Hepatocyte (in vitro differentiated cells): ENCODE results near the gene CD8A. TPM values are rescaled to one million over a fixed set of nuclear protein-coding genes. Genes with fewer than 3 reads are reported as not detected.

Source experiments
- DNase-seq: peaks from one replicate; pipeline ENCODE4 v3.0.0-alpha.2; 2016; ENCODE audit warnings: low spot score
- H2AFZ ChIP-seq: fragments of 200-600 bp; sonication (generic); 2 replicates; pipeline ENCODE4 v1.6.0; 2016; ENCODE audit warnings: antibody characterized with exemption, mild to moderate bottlenecking
- H3K27ac ChIP-seq: fragments of 200-600 bp; sonication (generic); 2 replicates; pipeline ENCODE4 v1.5.1; 2016; ENCODE audit warnings: mild to moderate bottlenecking
- H3K27me3 ChIP-seq: fragments of 200-600 bp; sonication (generic); 2 replicates; pipeline ENCODE4 v1.6.1; 2016
- H3K36me3 ChIP-seq: fragments of 200-600 bp; sonication (generic); replicated peaks from 2 replicates; pipeline ENCODE4 v1.5.1; 2016; ENCODE audit warnings: low read depth; ENCODE audit not compliant: insufficient read depth
- H3K4me1 ChIP-seq: fragments of 200-600 bp; sonication (generic); 2 replicates; pipeline ENCODE4 v1.5.1; 2016; ENCODE audit warnings: mild to moderate bottlenecking, moderate library complexity; ENCODE audit not compliant: insufficient read depth
- H3K4me2 ChIP-seq: fragments of 200-600 bp; sonication (generic); 2 replicates; pipeline ENCODE4 v1.6.0; 2016
- H3K4me3 ChIP-seq: fragments of 200-600 bp; sonication (generic); 2 replicates; pipeline ENCODE4 v1.5.1; 2016; ENCODE audit warnings: mild to moderate bottlenecking
- H3K79me2 ChIP-seq: fragments of 200-600 bp; sonication (generic); 2 replicates; pipeline ENCODE4 v1.6.0; 2017; ENCODE audit warnings: mild to moderate bottlenecking
- H3K9me2 ChIP-seq: fragments of 200-600 bp; sonication (generic); replicated peaks from 2 replicates; pipeline ENCODE4 v1.6.0; 2017; ENCODE audit warnings: mild to moderate bottlenecking; ENCODE audit not compliant: insufficient read depth
- H3K9me3 ChIP-seq: fragments of 200-600 bp; sonication (generic); 2 replicates; pipeline ENCODE4 v1.5.1; 2016; ENCODE audit warnings: low read depth, mild to moderate bottlenecking
- H4K20me1 ChIP-seq: fragments of 200-600 bp; sonication (generic); 2 replicates; pipeline ENCODE4 v1.6.0; 2016; ENCODE audit warnings: mild to moderate bottlenecking; ENCODE audit not compliant: insufficient read depth, poor library complexity, severe bottlenecking
- EZH2 ChIP-seq: fragments of 200-600 bp; sonication (generic); IDR thresholded peaks from 2 replicates; pipeline ENCODE4 v1.6.1; 2016; ENCODE audit warnings: antibody characterized with exemption, mild to moderate bottlenecking, borderline replicate concordance
- EZH2phosphoT487 ChIP-seq: fragments of 200-600 bp; sonication (generic); IDR thresholded peaks from one replicate; pipeline ENCODE4 v1.6.1; 2018; ENCODE audit warnings: antibody characterized with exemption, mild to moderate bottlenecking, low read depth, moderate library complexity; ENCODE audit not compliant: unreplicated experiment, severe bottlenecking
- WGBS: methylation state at CpG from one replicate; pipeline ENCODE4 v1.1.6; 2016; ENCODE audit warnings: low lambda C conversion rate; ENCODE audit errors: missing lambda C conversion rate; 5-methylcytosine and 5-hydroxymethylcytosine counted together
- polyA plus RNA-seq: library from polyadenylated mRNA; unstranded; fragments of >200 nt; fragmentation: Nextera tagmentation; extraction: Ambion mirVana; gene quantifications from 2 replicates; pipeline ENCODE4 v1.2.1, GENCODE V29; 2016
- total RNA-seq: library from RNA; depleted of rRNA; stranded (reverse); fragments of >200 nt; gene quantifications from 2 replicates; pipeline ENCODE4 v1.2.3, GENCODE V29; 2014
- TF ChIP-seq, protein P1 (sequence below): fragments of 200-600 bp; sonication (generic); IDR thresholded peaks from 2 replicates; pipeline ENCODE4 v1.5.1; 2016; ENCODE audit warnings: antibody characterized with exemption, mild to moderate bottlenecking; ENCODE audit not compliant: poor library complexity

The CD8A gene
- total and polyA plus RNA-seq, 2 experiments from 2014 or later: 0.33 TPM; not detected in 1

DNA sequence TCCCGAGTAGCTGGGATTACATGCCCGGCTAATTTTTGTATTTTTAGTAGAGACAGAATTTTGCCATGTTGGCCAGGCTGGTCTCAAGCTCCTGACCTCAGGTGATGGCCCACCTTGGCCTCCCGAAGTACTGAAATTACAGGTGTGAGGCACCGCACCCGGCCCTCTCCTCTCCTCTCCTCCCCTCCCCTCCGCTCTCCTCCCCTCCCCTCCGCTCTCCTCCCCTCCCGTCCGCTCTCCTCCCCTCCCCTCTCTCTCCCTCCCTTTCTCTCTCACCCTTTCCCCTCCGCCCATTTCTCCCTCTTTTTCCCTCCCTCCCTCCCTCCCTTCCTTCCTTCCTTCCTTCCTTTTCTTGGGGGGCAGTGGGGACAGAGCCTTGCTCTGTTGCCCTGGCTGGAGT lies 42.6 kb upstream of the CD8A start:
- no peak overlapping the region for H3K4me2 ChIP-seq
- no peaks in the 10 kb centered on the region for H3K79me2 ChIP-seq
- no peak for DNase-seq
- no peaks in the 10 kb centered on the region for H3K9me2 ChIP-seq
- H3K27ac ChIP-seq: no peak overlapping the region
- TF ChIP-seq EZH2 (no peak), EZH2phosphoT487 (no peak)
- TF ChIP-seq, protein P1, sequence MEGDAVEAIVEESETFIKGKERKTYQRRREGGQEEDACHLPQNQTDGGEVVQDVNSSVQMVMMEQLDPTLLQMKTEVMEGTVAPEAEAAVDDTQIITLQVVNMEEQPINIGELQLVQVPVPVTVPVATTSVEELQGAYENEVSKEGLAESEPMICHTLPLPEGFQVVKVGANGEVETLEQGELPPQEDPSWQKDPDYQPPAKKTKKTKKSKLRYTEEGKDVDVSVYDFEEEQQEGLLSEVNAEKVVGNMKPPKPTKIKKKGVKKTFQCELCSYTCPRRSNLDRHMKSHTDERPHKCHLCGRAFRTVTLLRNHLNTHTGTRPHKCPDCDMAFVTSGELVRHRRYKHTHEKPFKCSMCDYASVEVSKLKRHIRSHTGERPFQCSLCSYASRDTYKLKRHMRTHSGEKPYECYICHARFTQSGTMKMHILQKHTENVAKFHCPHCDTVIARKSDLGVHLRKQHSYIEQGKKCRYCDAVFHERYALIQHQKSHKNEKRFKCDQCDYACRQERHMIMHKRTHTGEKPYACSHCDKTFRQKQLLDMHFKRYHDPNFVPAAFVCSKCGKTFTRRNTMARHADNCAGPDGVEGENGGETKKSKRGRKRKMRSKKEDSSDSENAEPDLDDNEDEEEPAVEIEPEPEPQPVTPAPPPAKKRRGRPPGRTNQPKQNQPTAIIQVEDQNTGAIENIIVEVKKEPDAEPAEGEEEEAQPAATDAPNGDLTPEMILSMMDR: no peak
- no peaks in the 10 kb centered on the region for H3K4me1 ChIP-seq
- H3K36me3 ChIP-seq: no peaks in the 10 kb centered on the region
- no peaks in the 10 kb centered on the region for H3K27me3 ChIP-seq
- H4K20me1 ChIP-seq: no peaks in the 10 kb centered on the region
- no peak overlapping the region for H2AFZ ChIP-seq
- 97% methylated on average over 3 of the region's 10 CpGs for WGBS
- no peaks in the 10 kb centered on the region for H3K9me3 ChIP-seq
- H3K4me3 ChIP-seq: no peak overlapping the region

DNA sequence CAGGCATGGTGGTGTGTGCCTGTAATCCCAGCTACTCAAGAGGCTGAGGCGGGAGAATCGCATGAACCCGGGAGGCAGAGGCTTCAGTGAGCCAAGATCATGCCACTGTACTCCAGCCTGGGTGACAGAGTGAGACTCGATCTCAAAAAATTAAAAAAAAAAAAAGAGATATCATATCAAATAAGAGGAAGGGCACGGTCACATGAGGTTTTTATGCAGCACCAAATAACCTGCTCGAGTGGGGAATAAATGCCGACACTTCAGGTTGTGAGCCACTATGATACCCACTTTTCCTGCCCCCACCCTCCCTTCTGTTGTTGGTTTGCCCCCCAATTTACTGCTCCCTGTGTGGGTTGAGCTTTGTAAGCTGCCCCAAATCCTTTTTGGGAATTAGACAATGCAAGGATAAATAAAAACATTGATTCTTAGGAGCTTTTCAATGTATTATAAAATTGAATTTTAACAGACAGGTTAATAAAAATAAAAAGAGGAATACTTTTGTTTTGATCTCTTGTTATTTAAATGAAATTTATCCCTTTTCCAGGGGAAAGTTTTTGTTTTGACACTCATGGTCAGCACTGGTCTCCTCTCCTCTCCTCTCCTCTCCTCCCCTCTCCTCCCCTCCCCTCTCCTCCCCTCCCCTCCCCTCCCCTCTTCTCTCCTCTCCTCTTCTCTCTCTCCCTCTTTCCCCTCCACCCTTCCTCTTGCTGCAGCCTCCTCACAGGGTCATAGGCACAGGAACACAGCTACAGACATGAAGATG lies 41.8 kb upstream of the CD8A start:
- no peak for DNase-seq
- Histone ChIP-seq H4K20me1 (no peaks in the 10 kb centered on the region), H3K4me2 (no peak overlapping the region), H3K27ac (no peak overlapping the region), H3K36me3 (no peaks in the 10 kb centered on the region), H3K9me2 (no peaks in the 10 kb centered on the region), H2AFZ (no peak overlapping the region), H3K4me3 (no peak overlapping the region), H3K9me3 (no peaks in the 10 kb centered on the region), H3K79me2 (no peaks in the 10 kb centered on the region), H3K27me3 (no peaks in the 10 kb centered on the region), H3K4me1 (no peaks in the 10 kb centered on the region)
- 89% methylated on average over 7 of the region's 7 CpGs for WGBS
- TF ChIP-seq EZH2: no peak
- TF ChIP-seq, protein P1: no peak
- TF ChIP-seq EZH2phosphoT487: no peak

DNA sequence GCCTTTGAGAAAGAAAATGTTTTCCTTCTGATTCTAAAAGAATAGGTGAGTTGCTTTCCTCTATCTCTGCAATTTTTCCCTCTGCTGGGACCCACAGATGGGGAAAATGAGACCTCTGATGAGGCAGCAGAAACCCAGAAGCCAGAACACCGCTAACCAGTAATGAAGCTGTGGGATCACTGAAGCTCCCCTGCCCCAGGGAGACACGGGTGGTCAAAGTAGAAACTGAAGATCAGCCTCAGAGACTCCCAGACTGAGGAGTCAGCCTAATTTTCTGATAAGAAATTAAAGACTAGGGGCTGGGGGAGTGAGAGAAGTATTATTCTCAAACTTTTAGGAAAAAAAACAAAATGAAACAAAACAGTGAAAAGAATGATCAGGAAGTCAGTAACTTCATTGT lies 40.8 kb upstream of the CD8A start:
- Histone ChIP-seq H3K27me3 (no peaks in the 10 kb centered on the region), H3K4me3 (no peak overlapping the region), H3K27ac (no peak overlapping the region), H4K20me1 (no peaks in the 10 kb centered on the region), H2AFZ (no peak overlapping the region), H3K9me3 (no peaks in the 10 kb centered on the region), H3K79me2 (no peaks in the 10 kb centered on the region), H3K9me2 (no peaks in the 10 kb centered on the region), H3K4me1 (no peaks in the 10 kb centered on the region), H3K4me2 (no peak overlapping the region), H3K36me3 (no peaks in the 10 kb centered on the region)
- TF ChIP-seq EZH2phosphoT487 (no peak), EZH2 (no peak)
- TF ChIP-seq, protein P1: no peak
- 40% methylated on average over 2 of the region's 2 CpGs for WGBS
- no peak for DNase-seq

DNA sequence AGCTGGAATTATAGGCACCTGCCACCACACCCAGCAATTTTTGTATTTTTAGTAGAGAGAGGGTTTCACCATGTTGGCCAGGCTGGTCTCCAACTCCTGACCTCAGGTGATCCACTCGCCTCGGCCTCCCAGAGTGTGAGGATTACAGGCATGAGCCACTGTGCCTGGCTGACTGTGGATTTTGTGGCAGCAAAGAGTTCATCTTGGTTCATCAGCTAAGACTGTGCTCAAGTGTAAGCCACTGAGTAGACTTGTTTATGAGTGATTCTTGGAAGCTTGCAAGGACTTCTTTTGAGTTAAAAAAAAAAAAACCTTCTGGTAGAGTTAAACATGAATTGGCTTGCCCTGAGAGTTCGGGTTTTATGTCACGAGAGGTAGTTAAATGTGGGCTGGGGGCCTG lies 36.2 kb upstream of the CD8A start:
- H3K9me3 ChIP-seq: no peaks in the 10 kb centered on the region
- WGBS: 83% methylated on average over 4 of the region's 4 CpGs
- no peak overlapping the region for H3K27ac ChIP-seq
- H3K4me3 ChIP-seq: no peak overlapping the region
- H3K36me3 ChIP-seq: no peaks in the 10 kb centered on the region
- no peaks in the 10 kb centered on the region for H3K79me2 ChIP-seq
- DNase-seq: no peak
- H3K27me3 ChIP-seq: no peaks in the 10 kb centered on the region
- H4K20me1 ChIP-seq: no peaks in the 10 kb centered on the region
- no peak overlapping the region for H3K4me2 ChIP-seq
- TF ChIP-seq EZH2 (no peak), EZH2phosphoT487 (no peak)
- TF ChIP-seq, protein P1: no peak
- H2AFZ ChIP-seq: no peak overlapping the region
- no peaks in the 10 kb centered on the region for H3K4me1 ChIP-seq
- no peaks in the 10 kb centered on the region for H3K9me2 ChIP-seq
